ENCODE data around the gene FUT3. TPM values are rescaled to one million over a fixed set of nuclear protein-coding genes. Genes with fewer than 3 reads are reported as not detected.

The FUT3 gene
- polyA plus RNA-seq, 6 donors from 2014 or later, result not detected

DNA sequence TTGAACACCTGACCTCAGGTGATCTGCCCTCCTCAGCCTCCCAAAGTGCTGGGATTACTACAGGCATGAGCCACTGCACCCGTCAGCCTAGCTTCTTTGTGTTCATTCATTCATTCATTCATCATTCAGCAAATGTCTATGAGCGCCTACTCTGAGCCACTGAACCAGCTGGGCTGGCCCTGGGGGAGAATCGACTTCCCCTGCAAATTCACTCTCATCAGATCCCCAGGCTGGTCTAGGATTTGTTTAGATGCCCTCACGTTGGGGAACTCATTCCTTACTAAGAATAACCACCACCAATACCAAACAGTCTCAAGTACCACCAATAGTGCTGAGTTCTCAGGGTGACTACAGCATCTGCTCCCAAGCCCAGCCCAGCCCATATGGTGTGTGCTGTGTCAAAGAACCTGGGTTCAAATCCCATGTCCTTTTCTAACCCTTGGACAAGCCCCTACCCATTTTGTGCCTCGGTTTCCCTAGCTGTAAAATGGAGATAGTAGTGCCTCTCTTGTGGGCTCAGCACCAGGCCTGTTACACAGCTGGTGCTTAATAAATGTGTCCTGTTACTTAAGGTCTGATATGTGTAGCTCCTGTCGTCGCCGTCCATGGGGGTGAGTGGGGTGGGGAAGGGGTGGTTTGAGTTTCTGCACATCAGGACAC is 29.6 kb downstream of the FUT3 start:
- Mint-ChIP-seq H3K4me3 (no peak overlapping the region), H3K27ac (no peak overlapping the region), H3K36me3 (no peaks in the 10 kb centered on the region), H3K27me3 (peaks cover 3 to 26% (median 23%) of the 10 kb centered on the region in 3 donors), H3K4me1 (peaks cover 0 to 8% (median 3%) of the 10 kb centered on the region in 3 donors), H3K9me3 (peaks cover 0 to 3% (median 2%) of the 10 kb centered on the region in 7 donors)
- ATAC-seq (ENCODE audit: low read depth in 2 of 2), result no peak
- DNase-seq, result no peak

DNA sequence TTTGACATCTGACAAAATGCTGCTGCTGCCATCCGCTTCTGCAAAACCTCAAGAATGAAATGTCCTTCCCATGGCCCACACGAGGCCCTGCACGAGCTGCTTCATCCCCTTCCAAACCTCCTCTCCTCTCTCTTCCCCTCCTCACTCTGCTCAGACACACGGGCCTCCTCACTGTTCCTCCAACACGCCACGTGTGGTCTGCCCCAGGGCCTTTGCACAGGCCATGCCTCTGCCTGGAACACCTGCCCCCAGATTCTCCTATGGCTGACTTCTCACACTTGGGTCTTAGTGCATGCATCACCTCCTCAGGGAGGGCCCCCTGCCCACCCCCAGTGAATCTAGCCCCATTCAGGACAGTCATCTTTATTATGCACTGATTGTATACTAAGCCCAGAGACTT is 30.5 kb downstream of the FUT3 start:
- no peak overlapping the region for H3K4me3 Mint-ChIP-seq
- no peaks in the 10 kb centered on the region for H3K36me3 Mint-ChIP-seq
- no peak for DNase-seq
- no peak for ATAC-seq (ENCODE audit: low read depth in 2 of 2)
- peak overlapping the region in 2 of 6 donors; percentile 84 for H3K27ac Mint-ChIP-seq
- peaks cover 3 to 31% (median 30%) of the 10 kb centered on the region in 3 donors for H3K27me3 Mint-ChIP-seq
- H3K4me1 Mint-ChIP-seq, result peaks cover 0 to 6% (median 0%) of the 10 kb centered on the region in 3 donors
- H3K9me3 Mint-ChIP-seq, result peaks cover 0 to 3% (median 2%) of the 10 kb centered on the region in 7 donors

DNA sequence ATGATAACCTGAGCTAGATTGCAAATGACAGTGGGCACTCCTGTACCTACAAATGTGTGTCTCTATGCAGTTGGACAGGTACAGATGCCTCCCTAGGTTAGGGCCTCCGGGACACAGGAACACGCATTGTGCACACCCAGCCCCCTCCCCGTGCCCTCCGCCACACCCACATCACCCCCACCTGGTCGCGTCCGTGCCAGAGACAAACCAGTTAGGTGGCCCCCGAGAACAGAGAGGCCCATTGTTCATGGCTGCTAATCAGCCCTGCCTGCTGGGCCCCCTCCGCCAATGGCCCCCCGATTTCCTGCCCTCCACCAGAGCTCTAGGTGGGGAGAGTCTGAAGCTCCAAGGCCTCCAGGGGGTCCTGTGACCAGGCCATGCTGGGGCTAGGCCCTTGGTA is 32.7 kb downstream of the FUT3 start:
- no peak overlapping the region for H3K4me3 Mint-ChIP-seq
- no peak for DNase-seq
- peaks cover 0 to 6% (median 0%) of the 10 kb centered on the region in 3 donors for H3K4me1 Mint-ChIP-seq
- no peaks in the 10 kb centered on the region for H3K36me3 Mint-ChIP-seq
- H3K27me3 Mint-ChIP-seq, result peaks cover 3 to 38% (median 31%) of the 10 kb centered on the region in 3 donors
- peaks cover 0 to 4% (median 2%) of the 10 kb centered on the region in 7 donors for H3K9me3 Mint-ChIP-seq
- no peak overlapping the region for H3K27ac Mint-ChIP-seq
- ATAC-seq (ENCODE audit: low read depth in 2 of 2), result no peak

DNA sequence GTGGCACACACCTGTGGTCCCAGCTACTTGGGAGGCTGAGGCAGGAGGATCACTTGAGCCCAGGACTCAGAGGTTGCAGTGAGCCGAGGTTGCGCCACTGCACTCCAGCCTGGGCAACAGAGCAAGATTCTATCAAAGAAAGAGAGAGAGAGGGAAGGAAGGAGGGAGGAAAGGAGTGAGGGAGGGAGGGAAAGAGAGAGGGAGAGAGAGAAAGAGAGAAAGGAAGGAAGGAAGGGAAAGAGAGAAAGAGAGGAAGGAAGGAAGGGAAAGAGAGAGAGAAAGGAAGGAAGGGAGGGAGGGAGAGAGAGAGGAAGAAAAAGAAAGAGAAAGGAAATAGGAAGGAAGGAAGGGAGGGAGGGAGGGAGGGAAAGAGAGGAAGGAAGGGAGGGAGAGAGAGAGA is 34.0 kb downstream of the FUT3 start:
- H3K27ac Mint-ChIP-seq, result peak overlapping the region in 1 of 6 donors; percentile 33
- H3K36me3 Mint-ChIP-seq, result no peaks in the 10 kb centered on the region
- ATAC-seq (ENCODE audit: low read depth in 2 of 2), result no peak
- peaks cover 0 to 6% (median 0%) of the 10 kb centered on the region in 3 donors for H3K4me1 Mint-ChIP-seq
- peaks cover 0 to 4% (median 2%) of the 10 kb centered on the region in 7 donors for H3K9me3 Mint-ChIP-seq
- no peak overlapping the region for H3K4me3 Mint-ChIP-seq
- no peak for DNase-seq
- peaks cover 3 to 38% (median 31%) of the 10 kb centered on the region in 3 donors for H3K27me3 Mint-ChIP-seq

DNA sequence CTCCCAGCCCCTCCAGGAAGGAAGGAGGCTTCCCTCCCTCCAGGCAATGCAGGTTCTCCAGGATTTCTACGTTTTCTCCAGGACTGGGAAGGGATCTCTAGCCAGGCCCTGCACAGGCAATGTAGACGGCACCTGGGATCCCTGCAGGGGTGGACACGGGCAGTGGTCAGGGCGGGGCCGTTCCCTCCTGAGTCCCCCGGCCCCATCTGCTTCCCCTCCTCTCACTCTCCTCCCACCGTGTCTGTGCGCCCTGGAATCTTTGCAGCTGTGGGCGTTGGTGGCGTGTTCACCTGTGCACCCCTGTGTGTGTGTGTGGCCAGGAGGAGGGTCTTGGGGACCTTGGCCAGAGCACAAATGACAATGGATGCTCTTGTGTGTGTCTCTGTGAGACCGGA is 36.4 kb downstream of the FUT3 start:
- Mint-ChIP-seq H3K27me3 (peaks cover 3 to 31% (median 24%) of the 10 kb centered on the region in 3 donors), H3K27ac (no peak overlapping the region), H3K36me3 (no peaks in the 10 kb centered on the region), H3K4me3 (no peak overlapping the region), H3K9me3 (peaks cover 0 to 2% (median 0%) of the 10 kb centered on the region in 7 donors), H3K4me1 (peaks cover 0 to 6% (median 0%) of the 10 kb centered on the region in 3 donors)
- DNase-seq (no peak), ATAC-seq (ENCODE audit: low read depth in 2 of 2) (no peak)

DNA sequence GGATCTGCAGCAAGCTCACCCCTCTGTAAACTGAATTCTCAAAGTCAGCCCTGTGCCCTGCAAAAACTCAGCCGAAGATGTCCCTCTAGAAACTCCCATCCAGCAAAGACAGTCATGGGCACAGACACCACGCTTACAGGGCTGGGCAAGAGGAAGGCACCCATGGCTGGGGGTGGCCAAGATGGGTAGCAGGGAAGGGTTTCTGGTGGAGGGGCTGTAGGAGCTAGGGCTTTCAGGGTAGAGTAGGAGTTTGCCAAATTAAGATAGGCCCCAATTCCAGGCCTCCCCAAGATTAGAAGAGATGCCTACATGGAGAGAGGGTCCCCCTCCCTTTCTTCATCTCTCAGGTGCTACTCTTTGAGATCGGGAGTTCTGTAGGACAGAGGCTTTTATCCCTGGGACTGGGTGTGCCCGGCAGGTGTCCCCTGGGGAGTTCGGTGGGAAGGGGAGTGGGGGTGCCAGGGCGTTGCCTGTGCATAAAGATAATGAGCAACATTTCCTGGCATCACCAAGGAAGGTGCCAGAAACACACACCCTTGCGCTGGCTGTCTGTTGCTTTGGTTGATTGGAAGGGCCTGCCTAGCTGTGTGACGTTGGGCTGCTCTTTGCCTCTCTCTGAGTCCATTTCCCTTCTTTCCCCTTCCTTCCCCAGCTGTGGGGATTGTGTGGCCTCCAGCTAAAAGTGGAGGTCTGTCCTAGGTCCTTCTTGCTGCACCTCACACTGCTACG is 37.0 kb downstream of the FUT3 start:
- peaks cover 0 to 2% (median 0%) of the 10 kb centered on the region in 7 donors for H3K9me3 Mint-ChIP-seq
- H3K27ac Mint-ChIP-seq, result no peak overlapping the region
- no peaks in the 10 kb centered on the region for H3K36me3 Mint-ChIP-seq
- ATAC-seq (ENCODE audit: low read depth in 2 of 2) (no peak), DNase-seq (no peak)
- peaks cover 0 to 6% (median 0%) of the 10 kb centered on the region in 3 donors for H3K4me1 Mint-ChIP-seq
- H3K27me3 Mint-ChIP-seq, result peaks cover 3 to 26% (median 24%) of the 10 kb centered on the region in 3 donors
- H3K4me3 Mint-ChIP-seq, result no peak overlapping the region

GRCh38 chr19:5811117-5811516 is 40.1 kb downstream of the FUT3 start:
- Mint-ChIP-seq H3K36me3 (no peaks in the 10 kb centered on the region), H3K27me3 (peaks cover 0 to 10% (median 0%) of the 10 kb centered on the region in 3 donors), H3K4me1 (peaks cover 0 to 3% (median 0%) of the 10 kb centered on the region in 3 donors), H3K9me3 (peaks cover 0 to 2% (median 0%) of the 10 kb centered on the region in 7 donors), H3K27ac (no peak overlapping the region), H3K4me3 (no peak overlapping the region)
- DNase-seq (no peak), ATAC-seq (ENCODE audit: low read depth in 2 of 2) (no peak)

GRCh38 chr19:5809469-5809868 is 41.8 kb downstream of the FUT3 start:
- ATAC-seq (ENCODE audit: low read depth in 2 of 2) (no peak), DNase-seq (no peak)
- Mint-ChIP-seq H3K4me3 (no peak overlapping the region), H3K4me1 (peaks cover 1 to 5% (median 1%) of the 10 kb centered on the region in 3 donors), H3K36me3 (no peaks in the 10 kb centered on the region), H3K27ac (no peak overlapping the region), H3K27me3 (peaks cover 0 to 4% (median 0%) of the 10 kb centered on the region in 3 donors), H3K9me3 (no peaks in the 10 kb centered on the region)

DNA sequence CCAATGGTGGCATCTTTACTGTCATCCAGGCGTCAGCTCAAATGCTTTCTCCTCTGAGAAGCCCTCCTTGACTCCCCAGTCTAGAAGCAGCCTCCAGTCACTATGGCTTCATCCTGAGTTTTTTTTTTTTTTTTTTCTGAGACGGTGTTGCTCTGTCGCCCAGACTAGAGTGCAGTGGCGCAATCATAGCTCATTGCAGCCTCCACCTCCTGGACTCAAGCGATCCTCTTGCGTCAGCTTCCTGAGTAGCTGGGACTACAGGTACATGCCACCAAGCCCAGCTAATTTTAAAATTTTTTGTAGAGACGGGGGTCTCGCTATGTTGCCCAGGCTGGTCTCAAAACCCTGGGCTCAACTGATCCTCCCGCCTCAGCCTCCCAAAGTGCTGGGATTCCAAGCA is 42.2 kb downstream of the FUT3 start:
- Mint-ChIP-seq H3K9me3 (no peaks in the 10 kb centered on the region), H3K4me1 (peaks cover 6 to 9% (median 6%) of the 10 kb centered on the region in 3 donors), H3K4me3 (no peak overlapping the region), H3K27me3 (peaks cover 0 to 6% (median 0%) of the 10 kb centered on the region in 3 donors), H3K36me3 (no peaks in the 10 kb centered on the region), H3K27ac (no peak overlapping the region)
- no peak for ATAC-seq (ENCODE audit: low read depth in 2 of 2)
- DNase-seq, result no peak

DNA sequence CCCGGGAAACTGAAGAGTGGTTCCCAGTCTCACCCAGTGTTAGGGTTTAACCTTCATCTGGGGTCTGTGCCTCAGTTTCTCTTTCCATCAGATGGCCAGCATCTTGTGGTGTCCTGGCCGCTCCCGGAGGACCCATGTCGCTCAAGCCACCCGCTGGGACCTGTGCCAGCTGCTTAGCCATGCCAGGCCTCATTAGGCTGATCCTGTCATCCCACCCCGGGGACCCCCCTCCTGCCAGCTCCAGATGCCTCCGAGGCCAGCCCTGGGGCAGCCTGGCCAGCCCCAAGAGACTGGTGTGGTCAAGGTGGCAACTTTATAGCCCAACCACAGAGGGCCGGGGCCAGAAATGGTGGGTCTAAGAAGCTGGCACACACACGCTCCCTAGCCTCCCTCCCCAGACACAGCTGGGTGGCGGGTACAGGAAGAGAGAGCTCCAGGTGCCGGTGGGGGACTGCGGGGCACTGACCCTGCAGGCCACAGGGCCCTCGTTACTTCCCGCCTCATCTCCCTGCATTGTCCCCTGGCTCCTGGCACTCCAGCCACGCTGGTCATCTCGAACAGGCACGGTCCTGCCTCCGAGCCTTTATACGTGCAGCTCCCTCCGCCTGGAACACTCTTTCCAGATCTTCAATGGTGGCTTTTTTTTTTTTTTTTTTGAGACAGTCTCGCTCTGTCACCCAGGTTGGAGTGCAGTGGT is 43.0 kb downstream of the FUT3 start:
- Mint-ChIP-seq H3K9me3 (no peaks in the 10 kb centered on the region), H3K4me3 (peak overlapping the region in 1 of 8 donors; percentile 3), H3K4me1 (peaks cover 7 to 16% (median 13%) of the 10 kb centered on the region in 3 donors), H3K27me3 (peaks cover 0 to 14% (median 0%) of the 10 kb centered on the region in 3 donors), H3K27ac (no peak overlapping the region), H3K36me3 (no peaks in the 10 kb centered on the region)
- DNase-seq, result no peak
- no peak for ATAC-seq (ENCODE audit: low read depth in 2 of 2)

DNA sequence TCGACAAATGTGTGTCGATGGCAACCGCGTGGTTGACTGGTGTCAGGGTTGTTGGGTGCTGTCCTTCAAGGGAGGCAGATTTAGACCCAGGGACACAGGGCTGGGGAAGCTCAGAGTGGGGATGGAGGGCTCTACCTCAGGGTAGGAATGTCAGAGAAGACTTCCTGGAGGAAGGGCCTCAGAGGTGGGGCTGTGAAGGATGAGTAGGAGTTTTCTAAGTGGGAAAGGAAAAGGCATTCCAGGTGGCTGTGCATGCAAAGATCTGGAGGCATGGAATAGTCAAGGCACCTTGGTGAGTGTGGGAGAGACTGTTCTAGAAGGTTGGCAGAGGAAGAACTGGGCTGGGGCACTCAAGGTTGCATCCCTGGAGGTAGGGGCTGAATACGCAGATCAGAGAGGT is 44.3 kb downstream of the FUT3 start:
- H3K27ac Mint-ChIP-seq, result peak overlapping the region in 1 of 6 donors; percentile 92
- H3K4me3 Mint-ChIP-seq, result peak overlapping the region in 3 of 8 donors; percentile 29 to 36 (median 29)

GRCh38 chr19:5806133-5806489 is 45.1 kb downstream of the FUT3 start:
- no peaks in the 10 kb centered on the region for H3K36me3 Mint-ChIP-seq
- no peaks in the 10 kb centered on the region for H3K9me3 Mint-ChIP-seq
- peaks cover 16 to 28% (median 19%) of the 10 kb centered on the region in 3 donors for H3K4me1 Mint-ChIP-seq

More for the DNA sequence above, 44.3 kb downstream of the FUT3 start:
- H3K36me3 Mint-ChIP-seq, result no peaks in the 10 kb centered on the region
- peaks cover 13 to 25% (median 15%) of the 10 kb centered on the region in 3 donors for H3K4me1 Mint-ChIP-seq
- DNase-seq (no peak), ATAC-seq (ENCODE audit: low read depth in 2 of 2) (no peak)
- H3K9me3 Mint-ChIP-seq, result no peaks in the 10 kb centered on the region
- H3K27me3 Mint-ChIP-seq, result peaks cover 0 to 28% (median 10%) of the 10 kb centered on the region in 3 donors

DNA sequence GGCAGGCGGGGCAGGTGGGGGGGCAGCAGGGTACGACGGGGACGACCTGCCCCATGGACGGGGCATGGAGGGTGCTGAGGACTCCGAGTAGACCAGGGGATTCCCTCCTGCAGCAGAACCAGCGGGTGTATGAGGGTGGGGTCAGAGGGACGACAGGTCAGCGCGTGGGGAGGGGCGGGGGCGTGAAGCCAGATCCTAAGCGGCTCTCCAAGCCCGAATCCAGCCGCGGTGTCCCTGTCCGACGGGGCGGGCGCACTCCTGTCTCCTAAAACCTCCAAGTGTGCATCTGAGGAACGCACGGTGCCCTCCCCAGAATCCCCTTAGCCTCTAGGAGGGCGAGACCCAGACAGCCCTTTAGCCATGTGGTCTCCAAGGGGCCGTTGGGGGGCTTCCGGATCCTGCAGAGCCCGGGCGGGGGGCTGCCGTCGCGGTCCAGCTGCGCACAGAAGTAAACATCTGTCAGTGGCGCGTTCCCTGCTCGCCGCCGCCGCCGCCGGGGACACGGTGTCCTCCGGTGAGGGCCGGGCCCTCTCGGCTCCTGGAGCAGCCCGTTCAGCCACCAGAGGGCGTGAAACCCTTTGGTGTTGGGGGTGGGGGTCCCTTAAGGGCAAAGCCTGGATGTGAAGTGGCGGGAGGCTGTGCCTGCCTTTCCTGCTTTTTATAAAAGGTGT is 45.7 kb downstream of the FUT3 start:
- Mint-ChIP-seq H3K4me3 (peak overlapping the region in 7 of 8 donors; percentile 53 to 87 (median 70)), H3K4me1 (peaks cover 16 to 28% (median 19%) of the 10 kb centered on the region in 3 donors), H3K27ac (peak overlapping the region in 2 of 6 donors; percentile 54 to 80), H3K27me3 (peaks cover 0 to 38% (median 20%) of the 10 kb centered on the region in 3 donors), H3K36me3 (no peaks in the 10 kb centered on the region), H3K9me3 (no peaks in the 10 kb centered on the region)
- ATAC-seq (ENCODE audit: low read depth in 2 of 2) (peak; percentile 21 to 24), DNase-seq (peak; percentile 45)

More at GRCh38 chr19:5806133-5806489, 45.1 kb downstream of the FUT3 start:
- no peak for DNase-seq
- Mint-ChIP-seq H3K27ac (peak overlapping the region in 3 of 6 donors; percentile 49 to 80 (median 54)), H3K27me3 (peaks cover 0 to 33% (median 15%) of the 10 kb centered on the region in 3 donors), H3K4me3 (peak overlapping the region; percentile 32 to 83 (median 56))
- no peak for ATAC-seq (ENCODE audit: low read depth in 2 of 2)

All from naive B cell (primary cell).